HG03103 (cell line): Measurements from ENCODE around the gene LRIT1.
"Not testable (repeated sequence)": the region's sequence is repeated elsewhere in the genome, so short reads cannot be mapped to it uniquely, and the experiment has no call there.

Experiments used
- ATAC-seq: cut with Tn5 transposase; IDR thresholded peaks from one replicate; pipeline ENCODE4 v1.9.1; 2021; ENCODE audit warnings: low read depth; ENCODE audit not compliant: unreplicated experiment

LRIT1 gene

DNA sequence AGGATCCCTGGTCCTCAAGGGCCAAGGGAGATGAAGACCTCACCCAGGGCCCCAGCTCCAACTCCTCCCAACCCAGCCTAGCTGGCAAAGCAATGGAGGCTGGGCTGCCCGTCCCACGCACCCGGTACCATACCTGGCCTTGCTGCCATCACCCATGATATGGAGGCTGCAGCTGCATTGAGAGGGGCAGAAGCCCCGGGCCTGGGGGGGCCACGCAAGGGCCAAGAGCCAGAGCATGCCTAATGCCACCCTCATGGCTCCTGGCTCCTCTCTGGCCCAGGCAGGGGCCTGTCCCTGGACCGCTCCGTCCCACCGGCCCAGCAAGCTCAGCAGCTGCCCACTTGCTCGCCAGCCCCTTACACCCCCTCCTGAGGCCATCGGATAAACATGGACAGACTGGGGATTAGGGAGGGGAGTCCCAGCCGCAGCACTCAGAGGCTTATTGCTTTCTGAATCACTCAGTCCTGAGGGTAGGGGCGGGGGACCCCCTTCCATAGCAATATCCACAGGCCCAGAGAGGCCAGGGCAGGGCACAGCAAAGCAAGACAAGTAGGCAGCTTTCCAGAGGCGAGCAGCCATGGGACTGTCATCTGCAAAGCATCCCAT, at the start of gene LRIT1:
Gene LRIT1 (minus strand): TSS at position 362 of the 606 bp plus-strand sequence. CDS start 107 bp downstream, at position 255.
- ATAC-seq: no peak

DNA sequence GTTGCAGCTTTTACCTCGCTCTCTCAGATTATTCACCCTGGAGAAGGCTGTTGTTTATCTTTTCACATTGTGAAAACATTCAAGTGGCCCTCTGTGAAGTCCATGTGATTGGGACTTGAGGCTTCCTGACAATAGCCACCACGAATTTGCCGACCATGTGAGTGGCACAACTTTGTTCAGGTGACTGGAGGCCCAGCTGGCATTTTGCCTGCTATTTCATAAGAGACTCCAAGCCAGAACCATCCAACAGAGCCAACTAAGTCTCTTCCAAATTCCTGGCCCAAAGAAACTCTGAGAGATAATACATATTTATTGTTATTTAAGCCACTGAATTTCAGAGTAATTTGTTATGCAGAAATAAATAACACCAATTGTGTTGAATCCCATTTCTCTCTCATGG, 48.9 kb upstream of the LRIT1 start:
- ATAC-seq: no peak

GRCh38 chr10:84289521-84290200, 48.3 kb upstream of the LRIT1 start:
- no peak for ATAC-seq

GRCh38 chr10:84288151-84288550, 46.8 kb upstream of the LRIT1 start:
- no peak for ATAC-seq

- no peak for ATAC-seq
Observed at GRCh38 chr10:84286695-84287094, 45.3 kb upstream of the LRIT1 start.

GRCh38 chr10:84279876-84280475, 38.6 kb upstream of the LRIT1 start:
- not testable (repeated sequence) for ATAC-seq

- no peak for ATAC-seq
Observed at GRCh38 chr10:84270708-84271107, 29.4 kb upstream of the LRIT1 start.

DNA sequence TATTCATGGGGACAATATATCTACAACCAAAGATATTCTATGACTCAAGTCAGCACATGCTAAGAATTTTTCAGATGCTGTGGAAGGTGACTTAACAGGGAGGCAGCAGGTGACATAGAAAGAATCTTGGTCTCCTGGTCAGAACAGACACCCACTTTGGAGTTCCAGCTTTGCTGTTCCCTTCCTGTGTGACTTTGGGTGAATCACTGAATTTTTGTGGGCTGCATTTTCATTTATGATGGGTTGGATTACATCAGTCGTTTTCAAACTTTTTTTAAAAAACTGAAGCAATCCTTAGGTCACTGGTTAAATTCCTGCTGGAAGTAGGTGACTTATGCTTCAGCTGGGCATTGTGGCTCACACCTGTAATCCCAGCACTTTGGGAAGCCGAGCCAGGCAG, 28.4 kb upstream of the LRIT1 start:
- ATAC-seq: no peak

- no peak for ATAC-seq
Observed at GRCh38 chr10:84269162-84269561, 27.8 kb upstream of the LRIT1 start.

- ATAC-seq: no peak
Observed at GRCh38 chr10:84267503-84268126, 26.3 kb upstream of the LRIT1 start.

- ATAC-seq: no peak
Observed at GRCh38 chr10:84265418-84265817, 24.1 kb upstream of the LRIT1 start.

- peak; percentile 95 for ATAC-seq
Observed at GRCh38 chr10:84264611-84265141, 23.3 kb upstream of the LRIT1 start.

DNA sequence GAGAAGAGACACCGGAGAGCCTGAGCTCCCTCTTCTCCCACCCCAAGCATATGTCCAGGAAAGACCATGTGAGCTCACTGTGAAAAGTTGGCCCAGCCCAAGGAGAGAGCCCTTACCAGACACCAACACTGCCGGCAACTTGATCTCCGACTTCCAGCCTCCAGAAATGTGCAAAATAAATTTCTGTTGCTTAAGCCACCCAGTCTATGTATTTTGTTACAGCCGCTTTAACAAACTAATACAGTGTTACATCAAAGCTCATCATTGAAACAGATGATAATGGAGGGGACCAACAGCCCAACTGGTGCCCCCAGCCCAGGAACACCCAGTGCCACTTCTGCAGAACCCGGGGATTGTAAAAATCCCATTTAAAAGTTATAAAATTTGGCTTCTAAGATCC, 22.4 kb upstream of the LRIT1 start:
- ATAC-seq: no peak

DNA sequence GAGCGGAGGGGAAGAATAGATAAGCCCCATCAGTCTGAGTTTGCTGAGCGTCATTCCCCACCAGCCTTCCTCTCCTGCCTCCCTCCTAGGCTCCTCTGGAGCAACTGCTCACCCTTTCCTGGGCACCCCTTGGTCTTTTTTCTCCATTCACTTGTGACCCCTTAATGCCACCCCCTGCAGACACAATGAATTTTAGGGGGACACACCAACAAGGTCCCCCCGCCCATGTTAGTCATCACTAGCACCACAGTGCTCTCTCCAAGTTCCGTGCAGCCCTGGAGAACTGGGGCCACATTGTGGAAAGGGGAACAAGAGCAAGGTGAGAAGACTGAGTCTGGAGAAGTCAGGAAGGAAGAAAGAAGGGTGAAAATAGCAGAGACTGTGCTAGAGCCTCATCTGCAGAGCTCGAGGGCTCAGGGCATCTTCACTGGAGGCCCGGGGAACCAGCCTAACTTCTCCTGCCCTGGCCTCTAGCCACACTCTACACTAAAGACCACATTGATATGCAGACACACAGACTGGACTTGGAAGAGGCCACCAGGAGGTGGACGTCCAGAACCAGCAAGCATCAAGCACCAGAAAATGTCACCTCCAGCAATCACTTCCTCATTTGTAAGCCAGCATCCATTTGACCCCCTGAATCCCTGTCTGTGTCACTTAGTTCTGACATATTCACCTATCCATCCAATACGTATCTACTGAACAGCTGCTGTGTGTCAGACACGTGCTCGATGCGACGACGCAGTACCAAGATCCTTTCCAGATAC, 21.0 kb upstream of the LRIT1 start:
- ATAC-seq: no peak

DNA sequence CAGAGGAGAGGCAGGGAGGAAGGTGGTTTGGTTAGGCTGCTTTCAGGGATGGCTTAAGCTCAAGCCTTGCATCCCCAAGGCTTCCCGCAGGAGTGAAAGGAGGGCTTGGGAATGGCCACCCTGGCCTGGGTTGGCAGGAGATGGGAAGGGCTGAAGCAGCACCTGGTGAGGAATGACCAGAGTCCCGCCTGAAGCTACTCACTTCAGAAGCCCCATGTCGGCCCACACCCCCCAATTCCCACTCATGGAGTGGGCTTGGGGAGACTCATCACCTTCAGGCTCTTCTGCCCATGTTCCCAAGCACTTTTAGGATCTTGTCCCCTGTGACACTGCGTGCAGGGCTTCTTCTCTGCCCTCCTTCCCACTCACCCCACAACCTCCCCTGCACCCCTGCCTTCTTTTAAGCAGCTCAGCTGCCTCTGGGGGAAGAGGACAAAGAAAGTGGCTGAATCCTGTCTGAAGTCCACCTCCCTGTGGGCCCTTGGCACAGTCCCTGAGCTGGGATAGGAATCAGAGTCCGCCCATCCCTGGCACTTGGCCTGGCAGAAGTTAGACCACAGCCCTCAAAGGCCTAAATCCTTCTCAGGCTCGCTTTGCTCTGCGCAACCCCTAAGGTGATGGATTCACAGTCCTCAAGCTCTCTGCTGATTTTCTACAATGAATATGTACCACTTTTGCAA, 20.0 kb upstream of the LRIT1 start:
- ATAC-seq: no peak

GRCh38 chr10:84258034-84258695, 16.8 kb upstream of the LRIT1 start:
- ATAC-seq: no peak

DNA sequence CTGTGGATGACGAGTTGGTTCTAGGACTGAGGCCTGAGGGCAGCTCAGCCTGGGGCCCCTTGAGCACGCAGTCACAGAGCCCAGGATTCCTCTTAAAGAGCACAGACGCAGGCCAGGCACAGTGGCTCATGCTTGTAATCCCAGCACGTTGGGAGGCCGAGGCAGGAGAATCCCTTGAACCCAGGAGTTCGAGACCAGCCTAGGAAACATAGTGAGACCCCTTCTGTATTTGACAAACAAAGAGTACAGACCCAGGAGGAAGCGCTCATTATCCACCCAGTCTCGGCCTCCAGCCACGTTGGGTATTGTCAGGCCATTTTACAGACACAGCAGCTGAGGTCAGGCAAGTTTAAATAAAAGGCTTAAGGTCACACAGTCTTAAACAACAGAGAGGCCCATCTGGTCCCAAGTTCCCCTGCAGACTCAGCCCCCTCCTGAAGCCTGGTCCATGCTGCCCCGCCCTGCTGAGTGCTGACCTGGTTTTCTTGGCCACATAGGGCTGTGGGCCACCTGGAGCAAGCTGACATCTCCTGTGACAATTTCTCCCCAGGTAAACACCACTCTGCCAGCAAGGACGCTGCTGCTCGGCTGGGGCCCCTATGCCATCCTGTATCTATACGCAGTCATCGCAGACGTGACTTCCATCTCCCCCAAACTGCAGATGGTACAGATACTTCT, 16.1 kb upstream of the LRIT1 start:
- ATAC-seq: no peak

DNA sequence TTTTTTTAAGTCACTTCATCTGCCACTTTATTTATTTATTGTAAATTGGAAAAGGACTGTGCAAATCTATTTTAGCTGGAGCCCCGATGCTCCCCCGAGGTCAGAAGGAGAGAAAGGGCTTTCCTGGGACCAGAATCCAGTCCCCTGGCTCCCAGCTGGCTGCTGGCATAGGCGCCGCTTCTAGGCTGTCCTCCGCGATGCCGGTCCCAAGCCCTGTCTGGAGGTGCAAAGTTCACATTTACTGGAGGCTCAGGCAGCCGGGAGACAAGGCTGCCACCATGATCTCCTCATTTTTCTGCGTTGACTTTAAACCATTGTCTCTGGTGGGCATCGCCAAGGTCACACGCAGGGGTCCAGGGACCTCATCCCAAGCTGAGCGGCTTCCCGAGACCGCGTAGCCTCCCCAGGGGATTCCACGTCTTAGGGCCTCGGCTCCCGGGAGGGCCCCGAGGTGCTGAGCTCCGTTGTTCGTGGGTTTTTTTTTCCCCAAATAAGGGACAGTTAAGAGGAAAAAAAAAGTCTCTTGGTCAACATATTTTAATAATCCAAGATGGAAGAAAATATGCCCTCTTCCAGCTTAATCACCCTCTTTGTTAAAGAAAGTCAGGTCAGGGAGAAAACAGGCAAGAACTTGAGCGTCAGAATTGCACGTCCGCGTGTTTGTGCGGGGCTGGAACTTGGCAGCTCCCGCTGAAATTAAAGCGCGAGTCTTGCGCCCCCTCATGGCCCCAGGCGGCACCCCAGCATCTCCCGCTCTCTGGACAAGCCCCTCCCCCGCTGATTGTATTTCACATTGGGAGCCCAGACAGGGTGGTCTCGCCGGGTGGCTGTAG, 15.4 kb upstream of the LRIT1 start:
- ATAC-seq: peak; percentile 82
